ENCODE measurements around the gene RPS6KA2. TPM values are rescaled to one million over a fixed set of nuclear protein-coding genes. Genes with fewer than 3 reads are reported as not detected.

Gene RPS6KA2
- total RNA-seq, 2 donors from 2014 or later, result 7.8 to 13.6 TPM

DNA sequence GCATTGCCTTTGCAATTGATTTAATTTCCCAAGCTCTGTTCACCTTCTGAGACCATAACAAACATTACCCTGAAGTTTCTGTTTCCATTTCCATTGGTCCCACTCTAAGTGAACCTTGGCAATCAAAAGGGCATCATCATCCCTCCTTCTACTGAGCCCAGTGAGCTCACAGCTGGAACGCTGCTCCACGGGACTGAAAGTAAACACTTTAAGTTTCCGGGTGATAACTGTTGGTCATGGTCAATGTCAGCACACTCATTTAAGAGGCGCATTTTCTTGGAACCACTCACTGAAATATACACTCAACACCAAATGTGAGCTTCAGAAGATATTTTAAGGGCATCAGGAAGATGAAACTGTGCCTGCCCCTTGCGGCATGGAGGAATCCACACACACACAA is 37.1 kb upstream of the RPS6KA2 start:
- Histone ChIP-seq H3K9ac (ENCODE audit: low read depth in 2 of 2, low read length in 2 of 2) (no peak overlapping the region), H3K4me1 (no peaks in the 10 kb centered on the region), H3K27me3 (no peaks in the 10 kb centered on the region), H3K9me3 (no peaks in the 10 kb centered on the region), H3K27ac (no peak overlapping the region), H3K36me3 (no peaks in the 10 kb centered on the region), H3K4me3 (no peak overlapping the region)
- intact Hi-C loops (cut with DNase I), result no loop called here
- DNase-seq, result no peak
- TF ChIP-seq, protein P1, sequence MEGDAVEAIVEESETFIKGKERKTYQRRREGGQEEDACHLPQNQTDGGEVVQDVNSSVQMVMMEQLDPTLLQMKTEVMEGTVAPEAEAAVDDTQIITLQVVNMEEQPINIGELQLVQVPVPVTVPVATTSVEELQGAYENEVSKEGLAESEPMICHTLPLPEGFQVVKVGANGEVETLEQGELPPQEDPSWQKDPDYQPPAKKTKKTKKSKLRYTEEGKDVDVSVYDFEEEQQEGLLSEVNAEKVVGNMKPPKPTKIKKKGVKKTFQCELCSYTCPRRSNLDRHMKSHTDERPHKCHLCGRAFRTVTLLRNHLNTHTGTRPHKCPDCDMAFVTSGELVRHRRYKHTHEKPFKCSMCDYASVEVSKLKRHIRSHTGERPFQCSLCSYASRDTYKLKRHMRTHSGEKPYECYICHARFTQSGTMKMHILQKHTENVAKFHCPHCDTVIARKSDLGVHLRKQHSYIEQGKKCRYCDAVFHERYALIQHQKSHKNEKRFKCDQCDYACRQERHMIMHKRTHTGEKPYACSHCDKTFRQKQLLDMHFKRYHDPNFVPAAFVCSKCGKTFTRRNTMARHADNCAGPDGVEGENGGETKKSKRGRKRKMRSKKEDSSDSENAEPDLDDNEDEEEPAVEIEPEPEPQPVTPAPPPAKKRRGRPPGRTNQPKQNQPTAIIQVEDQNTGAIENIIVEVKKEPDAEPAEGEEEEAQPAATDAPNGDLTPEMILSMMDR (IDR thresholded peaks at IDR 0.05), result no peak

DNA sequence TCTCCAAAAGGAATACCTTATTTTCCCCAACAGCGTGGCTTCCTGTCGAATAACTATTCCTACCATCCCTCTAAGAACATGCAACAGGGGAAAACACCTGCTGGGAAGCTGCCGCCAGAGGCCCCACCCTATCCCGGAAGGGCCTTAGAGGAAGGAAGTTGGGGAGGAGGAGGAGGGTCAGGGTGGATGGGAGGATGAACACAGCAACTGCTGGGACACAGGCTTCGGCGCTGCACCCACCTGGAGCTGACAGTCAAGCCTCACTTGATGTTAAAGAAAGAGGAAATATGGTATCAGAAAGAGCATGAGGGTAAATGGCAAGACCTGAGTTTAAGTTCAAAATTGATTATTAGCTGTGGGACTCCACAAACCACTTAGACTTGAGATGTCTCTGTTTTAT is 36.5 kb upstream of the RPS6KA2 start:
- no peak for DNase-seq
- intact Hi-C loops (cut with DNase I), result no loop called here
- no peak overlapping the region for H3K4me3 ChIP-seq
- no peaks in the 10 kb centered on the region for H3K9me3 ChIP-seq
- no peaks in the 10 kb centered on the region for H3K4me1 ChIP-seq
- H3K27me3 ChIP-seq, result no peaks in the 10 kb centered on the region
- TF ChIP-seq, protein P1 (IDR thresholded peaks at IDR 0.05), result no peak
- no peak overlapping the region for H3K9ac ChIP-seq (ENCODE audit: low read depth in 2 of 2, low read length in 2 of 2)
- H3K27ac ChIP-seq, result no peak overlapping the region
- H3K36me3 ChIP-seq, result no peaks in the 10 kb centered on the region

DNA sequence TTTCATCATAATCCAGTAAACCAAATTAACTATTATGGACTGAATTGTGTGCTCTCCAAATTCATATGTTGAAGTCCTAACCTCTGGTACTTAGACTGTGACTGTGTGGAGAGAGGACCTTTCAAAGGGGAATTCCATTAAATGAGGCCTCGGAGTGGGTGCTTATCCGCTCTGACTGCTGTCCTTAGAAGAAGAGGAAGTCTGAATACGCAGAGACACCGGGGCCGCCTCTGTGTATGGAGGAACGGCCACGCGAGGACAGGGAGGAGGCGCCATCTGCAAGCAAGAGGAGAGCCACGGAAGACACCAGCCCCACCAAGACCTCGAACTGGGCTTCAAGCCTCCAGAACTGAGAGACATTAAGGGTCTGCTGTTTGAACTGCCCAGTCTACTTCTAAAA is 35.6 kb upstream of the RPS6KA2 start:
- TF ChIP-seq, protein P1 (IDR thresholded peaks at IDR 0.05), result no peak
- no peaks in the 10 kb centered on the region for H3K27me3 ChIP-seq
- no peak overlapping the region for H3K27ac ChIP-seq
- H3K36me3 ChIP-seq, result no peaks in the 10 kb centered on the region
- intact Hi-C loops (cut with DNase I), result no loop called here
- H3K9me3 ChIP-seq, result no peaks in the 10 kb centered on the region
- H3K4me1 ChIP-seq, result no peaks in the 10 kb centered on the region
- H3K4me3 ChIP-seq, result no peak overlapping the region
- no peak overlapping the region for H3K9ac ChIP-seq (ENCODE audit: low read depth in 2 of 2, low read length in 2 of 2)
- DNase-seq, result no peak

DNA sequence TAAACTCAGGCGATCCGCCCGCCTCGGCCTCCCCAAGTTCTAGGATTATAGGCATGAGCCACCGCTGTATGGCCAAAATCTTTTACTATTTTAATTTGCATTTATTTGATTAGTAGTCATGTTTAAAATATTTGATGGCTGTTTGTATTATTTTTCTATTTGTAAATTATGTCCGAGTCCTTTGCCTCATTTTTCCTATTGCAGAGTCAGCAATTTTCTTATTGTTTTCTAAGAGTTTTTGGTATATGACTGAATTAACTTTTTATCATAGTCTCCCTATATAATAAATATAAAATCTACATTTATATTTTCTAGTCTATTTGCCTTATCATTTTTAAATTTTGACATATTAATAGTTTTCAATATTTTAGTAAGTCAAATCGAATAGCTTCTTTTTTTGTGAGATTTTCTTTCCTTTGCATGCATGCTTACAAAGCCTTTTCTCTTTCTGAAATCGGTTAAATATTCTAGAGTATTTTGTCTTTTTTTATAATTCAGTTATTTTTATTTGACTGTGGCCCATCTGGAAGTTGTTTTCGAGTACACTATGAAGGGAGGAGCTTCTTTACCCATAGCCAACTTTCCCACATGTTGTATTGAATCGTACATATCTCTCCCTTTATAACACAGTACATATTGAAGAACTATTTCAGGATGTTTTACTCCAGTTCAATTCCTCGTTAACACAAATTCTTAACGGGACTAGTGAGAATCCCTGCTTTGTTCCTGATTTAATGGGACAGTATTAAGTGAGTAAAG is 34.5 kb upstream of the RPS6KA2 start:
- intact Hi-C loops (cut with DNase I), result no loop called here
- TF ChIP-seq, protein P1 (IDR thresholded peaks at IDR 0.05), result no peak

DNA sequence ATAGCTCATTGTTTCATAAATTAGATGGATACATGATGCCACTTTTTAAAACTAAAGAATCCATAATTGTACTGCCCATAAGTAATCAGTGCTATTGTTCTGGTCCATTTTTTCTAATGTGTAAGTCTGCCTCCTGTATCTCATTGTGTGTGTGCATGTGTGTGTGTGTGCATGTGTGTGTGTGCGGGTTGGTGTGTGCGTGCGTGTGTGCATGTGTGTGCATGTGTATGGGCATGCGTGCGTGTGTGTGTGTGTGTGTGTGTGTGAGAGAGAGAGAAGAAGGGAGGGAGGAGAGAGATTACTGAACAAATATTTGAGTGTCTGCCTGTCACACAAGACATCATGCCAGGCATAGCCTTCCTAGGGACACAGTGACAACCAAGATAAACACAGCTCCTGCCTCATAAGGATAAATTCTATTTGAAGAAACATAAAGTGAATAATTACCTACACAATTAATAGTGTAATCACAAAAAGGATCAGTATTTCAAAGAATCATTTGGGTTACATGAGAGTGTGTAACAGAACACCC is 33.2 kb upstream of the RPS6KA2 start:
- intact Hi-C loops (cut with DNase I), result no loop called here
- H3K4me1 ChIP-seq, result peaks cover 6% of the 10 kb centered on the region
- TF ChIP-seq, protein P1 (IDR thresholded peaks at IDR 0.05), result no peak
- H3K36me3 ChIP-seq, result no peaks in the 10 kb centered on the region
- H3K9ac ChIP-seq (ENCODE audit: low read depth in 2 of 2, low read length in 2 of 2), result no peak overlapping the region
- H3K4me3 ChIP-seq, result no peak overlapping the region
- no peaks in the 10 kb centered on the region for H3K27me3 ChIP-seq
- H3K27ac ChIP-seq, result no peak overlapping the region
- H3K9me3 ChIP-seq, result no peaks in the 10 kb centered on the region
- DNase-seq, result no peak

More for the DNA sequence above, 34.5 kb upstream of the RPS6KA2 start:
- Histone ChIP-seq H3K27me3 (no peaks in the 10 kb centered on the region), H3K27ac (no peak overlapping the region), H3K9ac (ENCODE audit: low read depth in 2 of 2, low read length in 2 of 2) (no peak overlapping the region), H3K4me3 (no peak overlapping the region), H3K36me3 (no peaks in the 10 kb centered on the region), H3K4me1 (peaks cover 2% of the 10 kb centered on the region), H3K9me3 (no peaks in the 10 kb centered on the region)
- no peak for DNase-seq

Data from colonic mucosa (tissue), 4 donors.